T-helper 1 cell treated with Interleukin-12 subunit alpha and Interleukin-12 subunit beta and Interleukin-4 antibody, amounts not matched to agents 30 ng/mL and 1 ng/mL, for 36 hours (primary cell): Measurements from ENCODE around the gene SLC27A1. TPM values are rescaled to one million over a fixed set of nuclear protein-coding genes. Genes with fewer than 3 reads are reported as not detected.

Experiments used
- intact Hi-C: fragments of 100-400 bp; cut with micrococcal nuclease; formaldehyde crosslinking; loops from one replicate; pipeline ENCODE4 v1.15.1; 2024
- total RNA-seq: library from RNA; stranded (reverse); gene quantifications from 2 replicates; pipeline ENCODE4 v1.2.3, GENCODE V29; 2022

The SLC27A1 gene
- 1.4 and 1.7 TPM in 2 replicates for total RNA-seq

- intact Hi-C loops, result loop anchor here (1.0 to 5.0 kb wide), 9 partner anchors 19 to 387 kb away; partner anchors contain the start of genes COLGALT1, DDA1, GTPBP3 and PGLS
These were observed at the start of gene SLC27A1 for GRCh38 chr19:17470068-17470841. SLC27A1 (plus strand) TSS chr19:17470524; CDS start chr19:17470541, 17 bp downstream.

DNA sequence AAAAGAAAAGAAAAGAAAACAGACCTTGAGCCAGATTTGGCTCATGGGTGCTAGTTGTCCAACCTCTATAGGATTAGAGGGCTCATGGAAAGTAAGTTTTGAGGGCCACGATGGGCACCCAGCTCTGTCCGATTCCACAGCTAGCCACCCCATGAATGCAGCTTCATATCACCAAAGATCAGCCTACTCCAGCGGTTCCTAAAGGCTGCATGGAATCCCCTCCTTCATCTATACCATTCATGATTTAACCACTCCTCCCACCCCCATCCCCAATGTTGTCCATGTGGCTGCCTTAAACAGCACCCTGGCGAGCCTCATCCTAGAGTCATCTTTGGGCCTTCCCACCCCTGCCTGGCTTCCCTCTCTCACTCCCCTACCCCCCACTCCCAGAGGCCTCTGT, 48.4 kb upstream of the SLC27A1 start:
- intact Hi-C loops, result no loop called here

DNA sequence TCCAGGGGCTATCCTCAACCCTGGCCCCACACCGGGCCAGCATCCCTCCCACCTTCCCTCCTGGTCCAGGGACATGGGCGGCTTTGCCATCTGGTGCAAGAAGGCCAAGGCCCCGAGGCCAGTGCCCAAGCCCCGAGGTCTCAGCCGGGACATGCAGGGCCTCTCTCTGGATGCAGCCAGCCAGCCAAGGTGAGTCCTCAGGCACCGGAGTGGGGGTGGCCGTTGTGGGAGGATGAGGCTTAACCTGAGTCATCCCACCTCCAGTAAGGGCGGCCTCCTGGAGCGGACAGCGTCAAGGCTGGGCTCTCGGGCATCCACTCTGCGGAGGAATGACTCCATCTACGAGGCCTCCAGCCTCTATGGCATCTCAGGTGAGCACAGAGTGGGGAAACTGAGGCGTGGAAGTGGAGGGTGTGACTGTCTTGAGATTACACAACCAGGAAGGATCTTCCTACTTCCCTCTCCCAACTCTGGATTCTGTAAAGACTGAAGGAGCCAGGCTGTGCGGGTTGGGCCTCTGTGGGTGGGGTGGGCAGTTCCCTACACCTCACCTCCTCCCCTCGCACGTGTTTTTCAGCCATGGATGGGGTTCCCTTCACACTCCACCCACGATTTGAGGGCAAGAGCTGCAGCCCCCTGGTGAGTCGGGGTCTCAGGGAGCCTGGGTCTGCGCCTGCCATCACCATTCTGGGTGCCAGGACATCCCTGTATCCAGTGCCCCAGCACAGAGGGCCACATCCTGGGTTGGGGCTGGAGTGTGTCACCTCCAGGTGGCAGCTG, 46.7 kb upstream of the SLC27A1 start:
- intact Hi-C loops, result no loop called here

GRCh38 chr19:17424743-17425365, 45.5 kb upstream of the SLC27A1 start:
- intact Hi-C loops, result no loop called here

DNA sequence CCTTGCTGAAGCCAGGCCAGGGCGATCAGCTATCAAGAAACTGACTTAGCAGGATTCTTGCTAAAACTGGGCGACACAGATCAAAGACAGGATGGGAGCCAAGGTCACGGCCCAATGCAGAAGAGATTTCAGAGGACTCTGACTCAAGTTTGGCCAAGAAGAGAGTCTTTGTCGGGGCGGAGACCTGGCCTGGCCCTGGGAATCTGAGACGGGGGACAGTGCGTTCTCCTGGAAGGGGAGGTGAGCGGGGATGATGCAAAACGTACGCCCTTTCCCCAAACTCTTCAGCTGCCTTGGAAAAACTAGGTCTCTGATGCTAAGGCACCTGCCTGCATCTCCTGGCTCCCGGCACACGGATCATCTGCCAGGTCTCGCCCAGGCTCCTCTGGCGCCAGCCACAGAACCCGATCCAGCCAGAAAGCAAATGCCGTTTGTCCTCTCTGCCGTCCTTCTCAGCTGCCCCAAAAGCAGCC, 40.6 kb upstream of the SLC27A1 start:
- intact Hi-C loops, result no loop called here

DNA sequence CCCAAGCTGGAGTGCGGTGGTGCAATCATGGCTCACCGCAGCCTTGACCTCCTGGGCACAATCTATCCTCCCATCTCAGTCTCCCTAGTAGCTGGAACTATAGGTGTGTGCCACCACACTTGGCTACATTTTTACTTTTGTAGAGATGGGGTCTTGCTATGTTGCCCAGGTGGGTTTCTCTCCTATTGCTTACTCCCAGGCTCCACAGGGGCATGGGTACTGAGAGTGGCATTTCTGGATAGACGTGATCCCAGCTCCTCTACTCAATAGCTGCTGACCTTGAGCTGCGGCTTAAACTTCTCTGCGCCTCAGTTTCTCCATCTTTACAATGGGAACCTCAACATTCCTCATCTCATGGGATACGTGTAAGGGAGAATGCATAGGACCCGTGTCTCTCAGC, 38.9 kb upstream of the SLC27A1 start:
- intact Hi-C loops, result no loop called here

DNA sequence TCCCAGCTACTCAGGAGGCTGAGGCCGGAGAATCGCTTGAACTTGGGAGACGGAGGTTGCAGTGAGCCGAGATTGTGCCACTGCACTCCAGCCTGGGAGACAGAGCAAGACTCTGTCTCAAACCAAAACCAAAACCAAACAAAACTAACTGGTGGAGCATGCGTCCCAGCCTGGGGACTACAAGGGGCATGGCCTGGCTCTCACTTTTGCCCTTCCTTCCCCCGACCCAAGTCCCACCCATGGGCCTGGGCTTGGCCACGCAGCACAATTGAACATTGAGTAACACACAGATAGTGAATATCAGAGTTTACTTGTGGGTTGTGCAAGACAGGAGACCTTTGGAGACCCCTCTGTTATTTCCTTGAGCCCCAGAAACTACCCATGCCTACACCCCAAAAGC, 35.1 kb upstream of the SLC27A1 start:
- intact Hi-C loops, result no loop called here

DNA sequence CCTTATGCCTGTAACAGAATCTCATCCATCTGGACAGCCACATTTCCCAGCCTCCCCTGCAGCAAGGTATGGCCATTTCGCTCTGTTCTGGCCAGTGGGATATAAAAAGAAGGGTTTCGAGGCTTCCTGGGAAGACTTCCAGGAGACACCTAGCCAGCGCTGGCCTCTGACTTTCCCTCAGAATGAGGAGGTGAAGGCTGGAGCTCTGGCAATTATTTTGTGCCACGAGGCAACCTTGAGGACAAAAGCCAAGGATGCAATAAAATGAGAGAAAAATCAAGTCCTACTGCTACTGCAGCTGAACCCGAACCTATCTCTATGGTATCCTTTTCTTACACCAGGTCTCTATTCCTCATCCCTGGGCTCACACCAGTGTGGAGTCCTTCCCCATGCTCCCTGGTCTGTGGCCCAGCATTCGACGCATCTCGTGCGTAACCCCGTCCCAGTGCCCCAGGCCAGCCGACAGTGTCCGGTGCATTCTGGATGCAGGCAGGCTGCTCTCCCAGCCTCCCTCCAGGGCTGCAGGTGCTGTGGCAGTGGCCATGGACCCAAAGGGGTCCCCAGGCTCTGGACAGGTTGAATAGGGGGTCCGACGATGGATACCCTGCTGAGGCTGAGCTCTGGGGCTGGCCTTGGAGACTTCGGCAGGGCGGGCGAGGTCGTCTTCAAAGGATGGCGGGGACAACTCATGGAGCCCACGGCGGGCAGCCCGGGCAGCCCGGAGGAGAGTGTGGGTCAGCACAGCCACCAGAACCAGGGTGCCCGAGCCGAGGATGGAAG, 34.0 kb upstream of the SLC27A1 start:
- intact Hi-C loops, result no loop called here

DNA sequence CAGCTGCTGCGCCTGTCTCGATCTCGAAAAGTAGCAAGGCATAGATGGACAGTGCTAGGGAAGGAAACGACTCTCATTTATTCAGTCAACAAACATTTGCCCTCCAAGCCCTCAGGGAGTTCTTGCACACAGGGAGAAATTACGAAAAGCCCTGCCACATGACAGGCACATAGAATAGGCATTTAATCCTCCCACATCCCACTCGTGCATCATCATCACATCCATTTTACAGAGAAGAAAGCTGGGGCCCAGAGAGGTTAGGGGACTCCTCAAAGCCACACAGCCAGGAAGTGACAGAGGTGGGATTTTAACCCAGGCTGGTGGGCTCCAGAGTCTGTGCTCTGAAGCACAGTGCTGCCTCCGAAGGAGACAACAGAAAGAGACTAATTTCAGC, 33.5 kb upstream of the SLC27A1 start:
- intact Hi-C loops, result no loop called here

GRCh38 chr19:17441241-17442021, 28.9 kb upstream of the SLC27A1 start:
- intact Hi-C loops, result no loop called here

- intact Hi-C loops, result no loop called here
These were observed 24.7 kb upstream of the SLC27A1 start for GRCh38 chr19:17445526-17446165.

DNA sequence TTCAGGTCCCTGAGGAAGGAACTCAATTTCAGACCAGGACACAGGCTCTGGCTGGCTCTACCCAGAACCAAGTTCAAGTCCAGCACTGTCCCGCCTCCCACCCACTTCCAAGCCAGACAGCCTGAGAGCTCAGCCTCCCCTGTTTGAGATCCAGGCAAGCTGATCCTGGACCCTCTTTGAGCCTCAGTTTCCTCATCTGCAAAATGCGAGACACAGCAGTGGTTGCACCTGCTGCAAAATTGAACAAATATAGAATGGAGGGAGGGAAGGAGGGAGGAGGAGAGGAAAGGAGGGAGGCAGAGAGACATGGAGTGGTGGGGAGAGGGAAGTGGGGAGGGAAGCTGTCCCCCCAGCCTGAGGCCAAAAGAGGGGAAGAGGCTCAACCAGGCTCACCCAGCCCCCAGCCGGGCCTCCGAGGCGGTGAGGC, 22.6 kb upstream of the SLC27A1 start:
- intact Hi-C loops, result no loop called here

- intact Hi-C loops, result no loop called here
These were observed 22.0 kb upstream of the SLC27A1 start, which contains the start of gene TMEM221 for GRCh38 chr19:17448131-17448967. TMEM221 (minus strand) TSS chr19:17448668; CDS start chr19:17448462, 206 bp downstream.

GRCh38 chr19:17450264-17451075, 19.9 kb upstream of the SLC27A1 start:
- intact Hi-C loops, result no loop called here

DNA sequence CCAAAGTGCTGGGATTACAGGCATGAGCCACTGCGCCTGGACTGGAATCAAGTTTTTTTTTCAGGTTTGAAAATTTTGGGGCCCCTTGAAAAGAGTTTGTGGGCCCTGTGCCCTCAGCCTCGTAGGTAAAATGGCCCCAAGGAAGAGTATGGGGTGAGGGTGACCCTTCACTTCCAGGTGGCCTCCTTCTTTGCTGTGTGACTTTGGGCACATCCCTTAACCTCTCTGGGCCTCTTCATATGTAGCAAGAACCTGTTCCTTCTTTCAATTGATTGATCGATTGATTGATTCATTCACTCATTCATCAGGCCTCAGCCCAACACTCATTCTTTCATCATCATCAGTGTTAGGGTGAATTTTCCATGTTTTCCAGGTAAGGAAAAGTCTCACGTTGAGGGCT, 18.5 kb upstream of the SLC27A1 start:
- intact Hi-C loops, result no loop called here

DNA sequence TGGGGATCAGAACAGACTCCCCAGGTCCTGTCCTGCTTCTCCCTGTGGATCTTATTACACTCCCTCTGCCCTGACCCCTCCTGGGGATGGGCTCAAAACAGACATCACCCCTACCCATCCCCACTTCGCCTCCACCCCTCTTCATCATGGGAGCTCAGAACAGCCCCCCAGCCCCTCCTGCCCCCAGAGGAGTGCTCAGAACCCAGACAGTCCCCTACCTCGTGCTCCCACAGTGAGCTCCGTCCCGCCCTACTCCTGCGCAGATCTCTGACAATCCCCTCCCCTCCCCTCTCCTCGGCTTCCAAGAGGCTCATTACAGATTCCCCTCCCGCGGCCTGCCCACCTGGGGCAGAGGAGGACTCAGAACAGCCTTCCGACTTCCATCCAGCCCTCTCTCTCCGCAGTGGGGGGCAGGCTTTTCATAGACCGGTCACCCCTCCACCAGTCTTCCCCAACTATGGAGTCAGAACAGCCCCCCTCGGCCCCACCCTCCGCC, 15.7 kb upstream of the SLC27A1 start:
- intact Hi-C loops, result no loop called here

DNA sequence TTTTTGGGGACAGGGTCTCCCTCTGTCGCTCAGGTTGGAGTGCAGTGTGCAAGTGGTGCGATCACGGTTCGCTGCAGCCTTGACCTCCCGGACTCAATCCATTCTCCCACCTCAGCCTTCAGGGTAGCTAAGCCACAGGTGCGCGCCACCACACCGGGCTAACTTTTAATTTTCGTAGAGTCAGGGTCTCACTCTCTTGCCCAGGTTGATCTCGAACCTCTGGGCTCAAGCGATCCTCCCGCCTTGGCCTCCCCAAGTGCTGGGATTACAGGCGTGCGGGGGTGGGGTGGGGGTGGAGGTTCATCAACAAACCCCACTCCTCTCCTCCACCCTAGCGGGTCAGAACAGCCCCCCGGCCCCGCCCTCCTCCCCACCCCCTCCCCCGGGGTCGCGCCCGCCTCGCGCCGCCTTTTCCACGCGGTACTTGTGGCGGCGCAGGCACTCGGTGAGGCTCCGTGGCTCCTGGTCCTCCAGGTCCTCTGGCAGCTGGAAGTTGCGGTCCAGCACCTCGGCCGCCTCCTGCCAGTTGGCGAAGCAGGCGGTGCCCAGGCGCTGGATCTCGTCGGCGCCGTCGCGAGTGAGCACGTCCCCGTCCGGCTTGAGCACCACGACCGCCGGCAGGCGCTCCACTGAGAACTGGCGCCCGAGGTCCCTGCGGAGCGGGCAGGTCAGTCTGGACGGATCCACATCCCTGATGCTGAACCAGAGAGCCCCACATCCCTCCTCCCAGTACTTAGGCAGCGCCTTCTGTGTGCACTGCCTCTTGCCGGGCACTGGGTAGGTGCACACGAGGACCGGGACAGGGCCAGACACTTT, 14.8 kb upstream of the SLC27A1 start:
- intact Hi-C loops, result no loop called here
